DOHH2 (cell line): ENCODE results near the gene PRKCD.

Experiments
- H3F3A ChIP-seq: fragments of 200-600 bp; sonication (generic), shearing (Covaris generic); 2 replicates; pipeline ENCODE4 v1.6.0; 2016; ENCODE audit warnings: antibody characterized with exemption, mild to moderate bottlenecking; ENCODE audit not compliant: control insufficient read depth, insufficient read depth
- H3K27ac ChIP-seq: fragments of 200-600 bp; sonication (generic); 2 replicates; pipeline ENCODE4 v1.5.1; 2014; ENCODE audit warnings: low read depth, mild to moderate bottlenecking, low read length, moderate library complexity
- H3K27me3 ChIP-seq: fragments of 200-600 bp; sonication (generic); 2 replicates; pipeline ENCODE4 v1.6.1; 2014; ENCODE audit warnings: mild to moderate bottlenecking, low read length, mixed read lengths; ENCODE audit not compliant: control insufficient read depth
- H3K36me3 ChIP-seq: fragments of 200-600 bp; sonication (generic); 2 replicates; pipeline ENCODE4 v1.6.1; 2014; ENCODE audit warnings: mild to moderate bottlenecking, low read length, moderate library complexity, mixed read lengths; ENCODE audit not compliant: control insufficient read depth
- H3K4me1 ChIP-seq: fragments of 200-600 bp; sonication (generic); 2 replicates; pipeline ENCODE4 v1.6.1; 2014; ENCODE audit warnings: mild to moderate bottlenecking, low read length, mixed read lengths; ENCODE audit not compliant: control insufficient read depth
- H3K4me2 ChIP-seq: fragments of 200-600 bp; sonication (generic); 2 replicates; pipeline ENCODE4 v1.6.0; 2014; ENCODE audit warnings: mild to moderate bottlenecking, low read length, moderate library complexity
- H3K4me3 ChIP-seq: fragments of 200-600 bp; sonication (generic); 2 replicates; pipeline ENCODE4 v1.5.1; 2014; ENCODE audit warnings: mild to moderate bottlenecking, low read length, mixed read lengths
- H3K79me2 ChIP-seq: fragments of 200-600 bp; sonication (generic); 2 replicates; pipeline ENCODE4 v1.6.1; 2014; ENCODE audit warnings: mild to moderate bottlenecking, low read length, mixed read lengths; ENCODE audit not compliant: control insufficient read depth
- H3K9me2 ChIP-seq: fragments of 200-600 bp; sonication (generic); replicated peaks from 2 replicates; pipeline ENCODE4 v1.6.1; 2014; ENCODE audit warnings: mild to moderate bottlenecking, low read length, mixed read lengths; ENCODE audit not compliant: control insufficient read depth
- H3K9me3 ChIP-seq: fragments of 200-600 bp; sonication (generic); 2 replicates; pipeline ENCODE4 v1.6.1; 2014; ENCODE audit warnings: antibody characterized with exemption, low read length, mixed read lengths; ENCODE audit not compliant: control insufficient read depth, insufficient read depth
- H4K20me1 ChIP-seq: fragments of 200-600 bp; sonication (generic); 2 replicates; pipeline ENCODE4 v1.6.0; 2014; ENCODE audit warnings: low read depth, mild to moderate bottlenecking, antibody characterized with exemption, low read length, moderate library complexity; ENCODE audit not compliant: control insufficient read depth, insufficient read depth
- EZH2phosphoT487 ChIP-seq: fragments of 200-600 bp; sonication (generic); IDR thresholded peaks from 2 replicates; pipeline ENCODE4 v1.6.1; 2017; ENCODE audit warnings: borderline replicate concordance, mild to moderate bottlenecking, antibody characterized with exemption, low read length, moderate library complexity, mixed read lengths
- TF ChIP-seq, protein P1 (sequence below): fragments of 200-600 bp; sonication (generic); IDR thresholded peaks from one replicate; pipeline ENCODE4 v1.5.1; 2014; ENCODE audit warnings: antibody characterized with exemption, mild to moderate bottlenecking, low read depth, low read length; ENCODE audit not compliant: poor library complexity, severe bottlenecking

PRKCD gene

DNA sequence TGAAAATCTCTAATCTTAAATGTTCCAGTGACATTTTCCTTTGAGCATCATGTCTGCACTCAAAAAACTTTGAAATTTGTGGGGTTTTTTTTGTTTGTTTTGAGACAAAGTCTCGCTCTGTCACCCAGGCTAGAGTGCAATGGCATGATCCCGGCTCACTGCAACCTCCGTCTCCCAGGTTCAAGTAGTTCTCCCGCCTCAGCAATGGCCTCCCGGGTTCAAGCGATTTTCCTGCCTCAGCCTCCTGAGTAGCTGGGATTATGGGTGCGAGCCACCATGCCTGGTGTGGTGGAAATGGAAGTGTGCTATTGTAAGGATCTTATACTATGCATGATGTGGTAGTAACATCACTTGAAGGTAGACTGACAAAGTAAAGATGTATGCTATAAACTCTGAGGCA, 52.3 kb downstream of the PRKCD start:
- peak overlapping the region; percentile 18; the same call in 1 of the 2 replicates for H3K27ac ChIP-seq
- H3K36me3 ChIP-seq = peaks cover 6% of the 10 kb centered on the region
- H3F3A ChIP-seq = peaks cover 8% of the 10 kb centered on the region; the same call in 1 of the 2 replicates
- H3K79me2 ChIP-seq = peaks cover 31% of the 10 kb centered on the region
- H3K4me2 ChIP-seq = peak overlapping the region; percentile 58
- 0 out of 2 replicates have a peak overlapping the region, but pooled peaks have one; percentile 32 for H3K4me3 ChIP-seq
- peaks cover 7% of the 10 kb centered on the region for H3K9me3 ChIP-seq
- no peaks in the 10 kb centered on the region for H3K27me3 ChIP-seq
- no peaks in the 10 kb centered on the region for H3K9me2 ChIP-seq
- peaks cover 35% of the 10 kb centered on the region for H3K4me1 ChIP-seq
- TF ChIP-seq, protein P1, sequence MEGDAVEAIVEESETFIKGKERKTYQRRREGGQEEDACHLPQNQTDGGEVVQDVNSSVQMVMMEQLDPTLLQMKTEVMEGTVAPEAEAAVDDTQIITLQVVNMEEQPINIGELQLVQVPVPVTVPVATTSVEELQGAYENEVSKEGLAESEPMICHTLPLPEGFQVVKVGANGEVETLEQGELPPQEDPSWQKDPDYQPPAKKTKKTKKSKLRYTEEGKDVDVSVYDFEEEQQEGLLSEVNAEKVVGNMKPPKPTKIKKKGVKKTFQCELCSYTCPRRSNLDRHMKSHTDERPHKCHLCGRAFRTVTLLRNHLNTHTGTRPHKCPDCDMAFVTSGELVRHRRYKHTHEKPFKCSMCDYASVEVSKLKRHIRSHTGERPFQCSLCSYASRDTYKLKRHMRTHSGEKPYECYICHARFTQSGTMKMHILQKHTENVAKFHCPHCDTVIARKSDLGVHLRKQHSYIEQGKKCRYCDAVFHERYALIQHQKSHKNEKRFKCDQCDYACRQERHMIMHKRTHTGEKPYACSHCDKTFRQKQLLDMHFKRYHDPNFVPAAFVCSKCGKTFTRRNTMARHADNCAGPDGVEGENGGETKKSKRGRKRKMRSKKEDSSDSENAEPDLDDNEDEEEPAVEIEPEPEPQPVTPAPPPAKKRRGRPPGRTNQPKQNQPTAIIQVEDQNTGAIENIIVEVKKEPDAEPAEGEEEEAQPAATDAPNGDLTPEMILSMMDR = no peak
- no peak for TF ChIP-seq EZH2phosphoT487
- H4K20me1 ChIP-seq = peaks cover 4% of the 10 kb centered on the region; the same call in 1 of the 2 replicates

- TF ChIP-seq, protein P1 = no peak
- TF ChIP-seq EZH2phosphoT487 = no peak
- H3K4me1 ChIP-seq = peaks cover 42% of the 10 kb centered on the region
- no peaks in the 10 kb centered on the region; the same call in 1 of the 2 replicates for H3K36me3 ChIP-seq
- no peaks in the 10 kb centered on the region for H3K9me3 ChIP-seq
- peaks cover 22% of the 10 kb centered on the region for H3K79me2 ChIP-seq
- H3K9me2 ChIP-seq = no peaks in the 10 kb centered on the region
- no peak overlapping the region for H3K4me3 ChIP-seq
- H3K27ac ChIP-seq = no peak overlapping the region
- no peak overlapping the region for H3K4me2 ChIP-seq
- peaks cover 4% of the 10 kb centered on the region; the same call in 1 of the 2 replicates for H4K20me1 ChIP-seq
- peaks cover 10% of the 10 kb centered on the region; the same call in 1 of the 2 replicates for H3F3A ChIP-seq
- no peaks in the 10 kb centered on the region for H3K27me3 ChIP-seq
Observed at GRCh38 chr3:53215816-53216215, 54.8 kb downstream of the PRKCD start.

GRCh38 chr3:53216723-53217122, 55.7 kb downstream of the PRKCD start:
- Histone ChIP-seq H3K4me3 (no peak overlapping the region), H3K4me1 (peaks cover 37% of the 10 kb centered on the region), H3K79me2 (peaks cover 17% of the 10 kb centered on the region), H3K36me3 (no peaks in the 10 kb centered on the region; the same call in 1 of the 2 replicates), H3K4me2 (no peak overlapping the region), H4K20me1 (peaks cover 4% of the 10 kb centered on the region; the same call in 1 of the 2 replicates), H3K9me2 (no peaks in the 10 kb centered on the region), H3K27me3 (no peaks in the 10 kb centered on the region), H3K27ac (no peak overlapping the region), H3F3A (peaks cover 16% of the 10 kb centered on the region), H3K9me3 (no peaks in the 10 kb centered on the region)
- TF ChIP-seq, protein P1 = no peak
- TF ChIP-seq EZH2phosphoT487 = no peak
